ENCODE measurements around the gene EPHA8.

Gene EPHA8

DNA sequence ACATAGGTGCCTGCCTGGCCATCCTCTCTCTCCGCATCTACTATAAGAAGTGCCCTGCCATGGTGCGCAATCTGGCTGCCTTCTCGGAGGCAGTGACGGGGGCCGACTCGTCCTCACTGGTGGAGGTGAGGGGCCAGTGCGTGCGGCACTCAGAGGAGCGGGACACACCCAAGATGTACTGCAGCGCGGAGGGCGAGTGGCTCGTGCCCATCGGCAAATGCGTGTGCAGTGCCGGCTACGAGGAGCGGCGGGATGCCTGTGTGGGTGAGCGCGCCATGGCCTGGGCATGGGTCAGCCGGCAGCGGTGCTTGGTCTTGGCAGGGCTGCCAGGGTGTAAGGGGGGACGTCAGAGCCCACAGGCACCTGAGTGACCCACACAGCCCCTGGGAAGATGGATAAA is 13.3 kb downstream of the EPHA8 start:
- TF ChIP-seq, protein P1, sequence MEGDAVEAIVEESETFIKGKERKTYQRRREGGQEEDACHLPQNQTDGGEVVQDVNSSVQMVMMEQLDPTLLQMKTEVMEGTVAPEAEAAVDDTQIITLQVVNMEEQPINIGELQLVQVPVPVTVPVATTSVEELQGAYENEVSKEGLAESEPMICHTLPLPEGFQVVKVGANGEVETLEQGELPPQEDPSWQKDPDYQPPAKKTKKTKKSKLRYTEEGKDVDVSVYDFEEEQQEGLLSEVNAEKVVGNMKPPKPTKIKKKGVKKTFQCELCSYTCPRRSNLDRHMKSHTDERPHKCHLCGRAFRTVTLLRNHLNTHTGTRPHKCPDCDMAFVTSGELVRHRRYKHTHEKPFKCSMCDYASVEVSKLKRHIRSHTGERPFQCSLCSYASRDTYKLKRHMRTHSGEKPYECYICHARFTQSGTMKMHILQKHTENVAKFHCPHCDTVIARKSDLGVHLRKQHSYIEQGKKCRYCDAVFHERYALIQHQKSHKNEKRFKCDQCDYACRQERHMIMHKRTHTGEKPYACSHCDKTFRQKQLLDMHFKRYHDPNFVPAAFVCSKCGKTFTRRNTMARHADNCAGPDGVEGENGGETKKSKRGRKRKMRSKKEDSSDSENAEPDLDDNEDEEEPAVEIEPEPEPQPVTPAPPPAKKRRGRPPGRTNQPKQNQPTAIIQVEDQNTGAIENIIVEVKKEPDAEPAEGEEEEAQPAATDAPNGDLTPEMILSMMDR (conservative IDR thresholded peaks at IDR 0.05; ENCODE audit: control insufficient read depth, insufficient read depth, low read depth, low read length) = no peak
- DNase-seq (ENCODE audit: low read depth) = no peak
- no peak overlapping the region for H3K4me3 ChIP-seq (ENCODE audit: control insufficient read depth, low read depth, low read length)

GRCh38 chr1:22578732-22579361 is 15.6 kb downstream of the EPHA8 start:
- no peak for DNase-seq (ENCODE audit: low read depth)
- TF ChIP-seq, protein P1 (conservative IDR thresholded peaks at IDR 0.05; ENCODE audit: control insufficient read depth, insufficient read depth, low read depth, low read length) = no peak
- H3K4me3 ChIP-seq (ENCODE audit: control insufficient read depth, low read depth, low read length) = no peak overlapping the region

GRCh38 chr1:22579541-22580155 is 16.4 kb downstream of the EPHA8 start:
- no peak for DNase-seq (ENCODE audit: low read depth)
- H3K4me3 ChIP-seq (ENCODE audit: control insufficient read depth, low read depth, low read length) = no peak overlapping the region
- TF ChIP-seq, protein P1 (conservative IDR thresholded peaks at IDR 0.05; ENCODE audit: control insufficient read depth, insufficient read depth, low read depth, low read length) = no peak

DNA sequence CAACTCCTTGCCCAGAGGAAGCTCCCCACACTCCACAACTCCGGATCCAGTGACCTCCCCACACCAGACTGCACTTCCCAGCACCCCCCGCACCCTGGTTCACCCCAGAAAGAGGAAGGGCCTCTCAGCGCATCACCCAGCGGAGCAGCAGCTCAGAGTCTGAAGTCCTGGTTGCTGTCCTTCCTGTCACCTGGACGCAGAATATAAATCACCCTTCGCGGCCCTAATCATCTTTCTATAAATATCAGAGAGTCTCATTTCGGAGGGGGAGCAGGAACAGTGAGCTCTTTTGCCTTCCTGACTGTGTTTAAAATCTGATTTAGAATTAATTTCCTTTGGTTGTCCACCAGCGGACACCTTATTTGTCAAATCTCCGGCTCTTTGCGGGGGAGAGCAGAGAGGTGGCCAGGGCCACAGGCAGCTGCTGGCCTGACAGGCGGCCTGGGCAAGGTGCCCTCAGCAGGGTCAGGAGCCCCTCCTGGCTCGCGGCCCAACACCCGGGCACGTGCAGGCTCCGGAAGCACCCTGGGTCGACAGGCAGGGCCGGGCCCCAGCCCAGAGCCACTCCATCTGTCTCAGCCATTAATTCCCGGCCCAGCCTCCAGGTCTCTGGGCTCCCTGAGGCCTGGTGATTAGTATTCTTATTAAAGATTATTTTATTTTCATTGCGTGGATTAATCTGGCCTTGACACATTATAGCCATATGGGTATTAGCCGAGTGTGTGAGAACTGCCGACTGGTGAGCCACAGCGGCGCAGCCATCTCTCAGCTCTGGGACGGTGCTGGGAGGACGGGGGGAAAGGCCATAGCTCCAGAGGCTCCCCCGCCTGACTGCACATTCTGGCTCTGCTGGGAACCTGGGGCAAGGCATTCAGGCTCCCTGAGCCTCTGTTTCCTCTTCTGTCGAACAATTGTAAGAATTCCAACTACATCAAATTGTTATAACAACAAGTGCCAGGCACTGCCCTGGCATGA is 19.7 kb downstream of the EPHA8 start:
- DNase-seq (ENCODE audit: low read depth) = no peak
- H3K4me3 ChIP-seq (ENCODE audit: control insufficient read depth, low read depth, low read length) = no peak overlapping the region
- TF ChIP-seq, protein P1 (conservative IDR thresholded peaks at IDR 0.05; ENCODE audit: control insufficient read depth, insufficient read depth, low read depth, low read length) = no peak

GRCh38 chr1:22584001-22584562 is 20.8 kb downstream of the EPHA8 start:
- TF ChIP-seq, protein P1 (conservative IDR thresholded peaks at IDR 0.05; ENCODE audit: control insufficient read depth, insufficient read depth, low read depth, low read length) = no peak
- DNase-seq (ENCODE audit: low read depth) = peak; percentile 32
- H3K4me3 ChIP-seq (ENCODE audit: control insufficient read depth, low read depth, low read length) = no peak overlapping the region

GRCh38 chr1:22584970-22585369 is 21.7 kb downstream of the EPHA8 start:
- no peak for DNase-seq (ENCODE audit: low read depth)
- H3K4me3 ChIP-seq (ENCODE audit: control insufficient read depth, low read depth, low read length) = no peak overlapping the region
- TF ChIP-seq, protein P1 (conservative IDR thresholded peaks at IDR 0.05; ENCODE audit: control insufficient read depth, insufficient read depth, low read depth, low read length) = no peak

Data from fibroblast of mammary gland (primary cell).